Naive thymus-derived CD8-positive, alpha-beta T cell (primary cell): ENCODE measurements around the gene HAL. TPM values are rescaled to one million over a fixed set of nuclear protein-coding genes. Genes with fewer than 3 reads are reported as not detected.
A peak's percentile ranks its signal among the peaks of the same experiment; 100 is the strongest.

Experiments used
- ATAC-seq, 2 donors: fragments of 150-1000 bp; cut with Tn5 transposase in 1 of 2; sonication (Bioruptor Pico), chemical (Tn5 transposase) in 1 of 2; 1 replicate in 1 of 2; 2 replicates in 1 of 2; pipeline ENCODE4 v1.10.0; 2021; ENCODE audit warnings: mild to moderate bottlenecking in 2 of 2, moderate library complexity in 2 of 2
- POLR2A ChIA-PET: fragments of 350-600 bp; sonication (Branson Sonifier 250); formaldehyde crosslinking; loops from one replicate; lab custom pipeline; 2021; ENCODE audit warnings: antibody characterized with exemption; lab: Charles Lee
- DNase-seq, 10 donors: peaks; one replicate each; pipeline versions ENCODE4 v3.0.0 to v3.0.0-alpha.2; 2020 to 2022
- H3K27ac Mint-ChIP-seq, 10 donors: one replicate each; pipeline ENCODE4 v1.8.0; 2020 to 2022; ENCODE audit warnings: mild to moderate bottlenecking in 10 of 10, mixed read lengths in 10 of 10, moderate library complexity in 4 of 10, inconsistent platforms in 1 of 10
- H3K27me3 Mint-ChIP-seq, 5 donors: one replicate each; pipeline ENCODE4 v1.8.0; 2021 to 2022; ENCODE audit warnings: mixed read lengths in 5 of 5
- H3K36me3 Mint-ChIP-seq, 3 donors: one replicate each; pipeline ENCODE4 v1.8.0; 2020 to 2022; ENCODE audit warnings: mixed read lengths in 3 of 3, mild to moderate bottlenecking in 2 of 3, inconsistent platforms in 1 of 3
- H3K4me1 Mint-ChIP-seq, 4 donors: one replicate each; pipeline ENCODE4 v1.8.0; 2021 to 2022; ENCODE audit warnings: mixed read lengths in 4 of 4
- H3K4me3 Mint-ChIP-seq, 10 donors: one replicate each; pipeline ENCODE4 v1.8.0; 2020 to 2022; ENCODE audit warnings: mild to moderate bottlenecking in 10 of 10, mixed read lengths in 10 of 10, moderate library complexity in 6 of 10, inconsistent platforms in 1 of 10
- H3K9me3 Mint-ChIP-seq, 9 donors: one replicate each; pipeline ENCODE4 v1.8.0; 2020 to 2022; ENCODE audit warnings: mixed read lengths in 9 of 9, mild to moderate bottlenecking in 3 of 9, inconsistent platforms in 1 of 9, moderate library complexity in 1 of 9
- polyA plus RNA-seq, 3 donors: library from polyadenylated mRNA; unstranded; fragments of 300-500 nt; fragmentation: Illumina TruSeq; gene quantifications; one replicate each; pipeline ENCODE4 v1.2.3, GENCODE V29; 2021
- total RNA-seq, 8 experiments: library from RNA in 2 of 8; stranded (reverse) in 2 of 8; gene quantifications; one replicate each; pipeline ENCODE4 v1.2.3 and lab custom pipeline; 2021 to 2026

The HAL gene
- total RNA-seq (1 to 10 TPM; 1.3 to 3.0 TPM), polyA plus RNA-seq (not detected), total RNA-seq (lab: John Stamatoyannopoulos, UW) (0.57 to 2.3 (median 1.6) reads per million in 6 experiments)

- H3K4me3 Mint-ChIP-seq: peak within 1 kb of the TSS in 1 of 10 donors; percentile 21
- H3K4me1 Mint-ChIP-seq: peaks cover 2 to 7% (median 5%) of the 10 kb centered on the region in 4 donors
- DNase-seq (no peak), ATAC-seq (no peak)
- peaks cover 0 to 24% (median 4%) of the 10 kb centered on the region in 3 donors for H3K36me3 Mint-ChIP-seq
- H3K27me3 Mint-ChIP-seq: no peaks in the 10 kb centered on the region
- POLR2A ChIA-PET: no interaction called here
- no peaks in the 10 kb centered on the region for H3K9me3 Mint-ChIP-seq
- H3K27ac Mint-ChIP-seq: peak within 1 kb of the TSS in 1 of 10 donors; percentile 49
Measured at GRCh38 chr12:95996034-95996658, at the start of gene HAL. Gene HAL, minus strand, starts transcription at chr12:95996344. Its CDS starts 434 bp downstream, at chr12:95995910.

GRCh38 chr12:96045566-96045965, 49.4 kb upstream of the HAL start:
- POLR2A ChIA-PET: no interaction called here
- no peaks in the 10 kb centered on the region for H3K36me3 Mint-ChIP-seq
- DNase-seq (no peak), ATAC-seq (peak in 1 of 2 donors; percentile 48)
- no peaks in the 10 kb centered on the region for H3K27me3 Mint-ChIP-seq
- peaks cover 22 to 56% (median 30%) of the 10 kb centered on the region in 4 donors for H3K4me1 Mint-ChIP-seq
- peak overlapping the region in 5 of 10 donors; percentile 27 to 80 (median 60) for H3K27ac Mint-ChIP-seq
- peak overlapping the region in 1 of 10 donors; percentile 30 for H3K4me3 Mint-ChIP-seq
- H3K9me3 Mint-ChIP-seq: no peaks in the 10 kb centered on the region

- peak overlapping the region in 2 of 10 donors; percentile 57 to 80 for H3K27ac Mint-ChIP-seq
- no peaks in the 10 kb centered on the region for H3K27me3 Mint-ChIP-seq
- no peak for DNase-seq
- peaks cover 22 to 56% (median 30%) of the 10 kb centered on the region in 4 donors for H3K4me1 Mint-ChIP-seq
- POLR2A ChIA-PET: no interaction called here
- no peaks in the 10 kb centered on the region for H3K9me3 Mint-ChIP-seq
- H3K36me3 Mint-ChIP-seq: no peaks in the 10 kb centered on the region
- no peak overlapping the region for H3K4me3 Mint-ChIP-seq
- ATAC-seq: no peak
Measured at GRCh38 chr12:96044943-96045290, 48.8 kb upstream of the HAL start.

- Mint-ChIP-seq H3K4me1 (peaks cover 22 to 52% (median 29%) of the 10 kb centered on the region in 4 donors), H3K4me3 (no peak overlapping the region)
- POLR2A ChIA-PET: no interaction called here
Measured at GRCh38 chr12:96044017-96044942, 48.1 kb upstream of the HAL start.

GRCh38 chr12:96041181-96041580, 45.0 kb upstream of the HAL start:
- peak overlapping the region in 2 of 10 donors; percentile 42 to 58 for H3K27ac Mint-ChIP-seq

More at GRCh38 chr12:96044017-96044942, 48.1 kb upstream of the HAL start:
- ATAC-seq (no peak), DNase-seq (no peak)
- Mint-ChIP-seq H3K36me3 (no peaks in the 10 kb centered on the region), H3K27ac (peak overlapping the region in 4 of 10 donors; percentile 7 to 80 (median 45)), H3K9me3 (no peaks in the 10 kb centered on the region), H3K27me3 (no peaks in the 10 kb centered on the region)

GRCh38 chr12:96040305-96041133, 44.4 kb upstream of the HAL start:
- Mint-ChIP-seq H3K36me3 (no peaks in the 10 kb centered on the region), H3K9me3 (no peaks in the 10 kb centered on the region)

More at GRCh38 chr12:96041181-96041580, 45.0 kb upstream of the HAL start:
- H3K4me1 Mint-ChIP-seq: peaks cover 0 to 23% (median 7%) of the 10 kb centered on the region in 4 donors
- no peaks in the 10 kb centered on the region for H3K9me3 Mint-ChIP-seq
- H3K36me3 Mint-ChIP-seq: no peaks in the 10 kb centered on the region
- no peak for ATAC-seq
- no peak overlapping the region for H3K4me3 Mint-ChIP-seq
- POLR2A ChIA-PET: no interaction called here
- no peaks in the 10 kb centered on the region for H3K27me3 Mint-ChIP-seq
- no peak for DNase-seq

GRCh38 chr12:96039516-96039915, 43.4 kb upstream of the HAL start:
- Mint-ChIP-seq H3K36me3 (no peaks in the 10 kb centered on the region), H3K27me3 (no peaks in the 10 kb centered on the region), H3K4me1 (peaks cover 0 to 9% (median 1%) of the 10 kb centered on the region in 4 donors), H3K27ac (no peak overlapping the region), H3K4me3 (no peak overlapping the region), H3K9me3 (no peaks in the 10 kb centered on the region)
- ATAC-seq (no peak), DNase-seq (no peak)
- POLR2A ChIA-PET: no interaction called here

More at GRCh38 chr12:96040305-96041133, 44.4 kb upstream of the HAL start:
- ATAC-seq: no peak
- H3K4me1 Mint-ChIP-seq: peaks cover 0 to 18% (median 5%) of the 10 kb centered on the region in 4 donors
- no peaks in the 10 kb centered on the region for H3K27me3 Mint-ChIP-seq
- POLR2A ChIA-PET: no interaction called here
- no peak overlapping the region for H3K4me3 Mint-ChIP-seq
- DNase-seq: no peak
- no peak overlapping the region for H3K27ac Mint-ChIP-seq

GRCh38 chr12:96036765-96037455, 40.8 kb upstream of the HAL start:
- DNase-seq: no peak

GRCh38 chr12:96035283-96036236, 39.4 kb upstream of the HAL start, which contains the start of gene LTA4H:
Gene LTA4H, minus strand, starts transcription at chr12:96035587. Its CDS starts 68 bp downstream, at chr12:96035519.
- DNase-seq: peak; percentile 87 to 100 (median 96)
- H3K27me3 Mint-ChIP-seq: no peaks in the 10 kb centered on the region

More at GRCh38 chr12:96036765-96037455, 40.8 kb upstream of the HAL start:
- Mint-ChIP-seq H3K27me3 (no peaks in the 10 kb centered on the region), H3K4me3 (no peak overlapping the region), H3K4me1 (peaks cover 4 to 15% (median 9%) of the 10 kb centered on the region in 4 donors), H3K36me3 (no peaks in the 10 kb centered on the region), H3K9me3 (no peaks in the 10 kb centered on the region), H3K27ac (no peak overlapping the region)
- POLR2A ChIA-PET: interaction anchor here (1.7 kb wide), 1 partner anchor 563 kb away, joined by 8 read pairs; the partner anchor contains the start of gene METAP2
- no peak for ATAC-seq

GRCh38 chr12:96034621-96035282, 38.6 kb upstream of the HAL start:
- no peak overlapping the region for H3K4me3 Mint-ChIP-seq
- no peak overlapping the region for H3K27ac Mint-ChIP-seq
- DNase-seq: peak in 1 of 10 donors; percentile 15
- peaks cover 14 to 29% (median 21%) of the 10 kb centered on the region in 4 donors for H3K4me1 Mint-ChIP-seq
- H3K9me3 Mint-ChIP-seq: no peaks in the 10 kb centered on the region
- POLR2A ChIA-PET: interaction anchor here (0.6 to 1.7 kb wide), 9 partner anchors 36 to 561 kb away, joined by 3 to 9 read pairs (median 4); partner anchors contain the start of genes AMDHD1, CCDC38, METAP2 and SNRPF
- no peaks in the 10 kb centered on the region for H3K36me3 Mint-ChIP-seq
- H3K27me3 Mint-ChIP-seq: no peaks in the 10 kb centered on the region
- no peak for ATAC-seq

More at GRCh38 chr12:96035283-96036236, 39.4 kb upstream of the HAL start, which contains the start of gene LTA4H:
- Mint-ChIP-seq H3K4me1 (peaks cover 7 to 21% (median 13%) of the 10 kb centered on the region in 4 donors), H3K9me3 (no peaks in the 10 kb centered on the region), H3K36me3 (no peaks in the 10 kb centered on the region), H3K4me3 (no peak within 1 kb of the TSS), H3K27ac (no peak within 1 kb of the TSS)
- ATAC-seq: peak; percentile 88 to 95
- POLR2A ChIA-PET: interaction anchor here (0.6 to 1.7 kb wide), 10 partner anchors 12 to 562 kb away, joined by 3 to 9 read pairs (median 4); partner anchors contain the start of genes AMDHD1, CCDC38, METAP2 and SNRPF
